DMS 273 (cell line): ENCODE results near the gene GNAQ.
A peak's percentile ranks its signal among the peaks of the same experiment; 100 is the strongest.

ENCODE experiments used
- DNase-seq: peaks from one replicate; lab custom pipeline; 2025; ENCODE audit not compliant: unreplicated experiment; lab: John Stamatoyannopoulos, UW

GNAQ gene

GRCh38 chr9:78004478-78005229 lies 27.0 kb downstream of the GNAQ start:
- DNase-seq: peak; percentile 15

DNA sequence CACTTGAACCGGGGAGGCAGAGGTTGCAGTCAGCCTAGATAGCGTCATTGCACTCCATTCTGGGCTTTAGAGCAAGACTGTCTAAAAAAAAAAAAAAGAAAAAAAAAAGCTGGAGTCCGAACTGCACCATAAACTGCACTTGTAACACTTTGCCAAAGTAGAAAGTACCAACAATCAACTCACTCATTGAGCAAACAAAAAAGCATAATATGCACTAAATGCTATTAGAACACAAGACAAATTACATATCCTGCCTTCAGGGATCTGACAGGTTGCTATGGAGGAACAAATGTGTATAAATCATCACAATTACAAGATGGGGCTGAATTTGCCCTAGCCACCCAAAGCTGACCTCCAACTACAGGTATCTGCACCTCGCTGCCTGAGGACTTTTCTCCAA lies 27.9 kb downstream of the GNAQ start:
- no peak for DNase-seq

DNA sequence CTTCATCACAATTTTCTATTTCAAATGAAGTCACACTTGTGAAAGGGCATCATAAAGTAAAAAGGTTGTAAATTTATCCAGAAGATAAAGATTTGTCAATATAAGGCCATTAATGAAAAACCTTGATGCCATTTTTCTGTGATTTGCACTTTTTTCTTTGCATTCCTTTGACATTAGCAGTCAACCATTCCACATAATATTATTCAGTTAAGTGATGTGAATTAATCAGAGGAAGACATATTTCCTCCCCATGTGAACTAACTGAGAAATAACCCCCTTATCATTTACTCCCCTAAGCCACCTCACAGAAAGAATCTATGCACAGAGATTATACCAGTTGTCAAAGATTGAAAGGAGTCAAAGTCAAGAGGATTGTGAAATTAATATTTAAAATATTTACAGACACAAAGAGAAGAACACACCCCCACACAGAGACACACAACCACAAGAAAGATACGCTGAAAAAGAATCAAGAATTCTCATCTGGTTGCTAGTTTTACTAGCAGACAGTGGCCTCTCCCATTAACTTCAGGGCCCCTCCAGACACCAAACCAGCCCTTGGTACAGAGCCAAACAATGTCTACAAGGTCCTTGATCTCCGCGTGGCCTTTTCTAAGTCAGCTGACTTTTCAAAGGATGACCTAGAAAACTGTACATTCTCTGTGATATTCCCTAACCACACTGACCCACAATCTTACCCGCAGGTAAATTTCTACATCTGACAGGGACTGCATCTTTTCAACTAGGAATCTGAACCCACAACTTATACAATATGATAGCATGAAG lies 29.5 kb downstream of the GNAQ start:
- DNase-seq: no peak

GRCh38 chr9:78000221-78000620 lies 31.4 kb downstream of the GNAQ start:
- no peak for DNase-seq

- no peak for DNase-seq
Observed at GRCh38 chr9:77999231-77999631, 32.4 kb downstream of the GNAQ start.

DNA sequence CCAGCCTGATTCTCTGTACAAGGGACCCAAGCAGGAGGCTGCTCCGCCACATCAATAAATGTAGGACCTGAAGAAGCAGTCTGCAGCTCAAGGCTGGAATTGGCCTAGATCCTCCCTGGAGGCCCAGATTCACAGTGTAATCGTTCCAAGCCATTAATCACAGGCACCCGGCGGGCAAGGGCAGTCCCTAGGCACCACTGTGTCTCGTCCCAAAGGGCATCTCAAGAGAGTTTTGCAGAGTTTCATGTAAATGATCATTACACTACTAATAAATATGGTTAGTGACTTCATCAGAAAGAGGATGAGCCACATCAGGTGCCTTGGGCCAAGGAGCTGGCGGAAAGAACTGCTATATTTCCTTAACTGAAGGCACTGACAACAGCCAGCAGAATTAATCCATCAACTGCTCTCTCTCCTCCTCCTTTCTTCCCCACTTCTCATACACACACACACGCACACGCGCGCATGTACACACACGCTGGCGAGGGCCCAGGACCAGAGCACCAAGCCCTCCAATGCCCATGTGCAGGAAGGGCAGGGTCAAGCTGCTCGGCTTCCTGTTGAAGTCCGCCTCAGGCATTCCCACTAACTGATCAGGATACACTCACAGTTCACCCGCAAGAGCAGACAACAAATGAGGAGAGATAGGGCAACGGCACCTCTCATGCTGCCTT lies 33.9 kb downstream of the GNAQ start:
- DNase-seq: no peak

DNA sequence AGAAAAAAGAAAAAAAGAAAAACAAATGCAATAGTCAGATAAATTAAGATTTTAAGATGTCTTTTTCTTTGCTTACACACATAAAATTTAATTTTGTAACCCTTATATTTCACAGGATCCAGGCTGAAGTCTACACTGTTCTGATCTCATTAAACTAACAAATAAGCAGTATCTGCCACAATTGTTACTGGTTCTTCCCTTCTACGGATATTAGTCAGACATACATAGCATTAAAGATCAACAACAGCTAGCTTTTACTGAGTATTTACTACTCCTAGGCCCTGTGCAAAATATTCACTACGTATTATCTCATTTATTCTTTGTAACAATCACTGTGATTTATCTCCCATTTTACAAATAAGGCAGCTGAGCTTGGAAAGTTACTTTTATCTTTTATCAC lies 34.9 kb downstream of the GNAQ start:
- DNase-seq: no peak

- DNase-seq: no peak
Observed at GRCh38 chr9:77991191-77991590, 40.4 kb downstream of the GNAQ start.

GRCh38 chr9:77989909-77990308 lies 41.7 kb downstream of the GNAQ start:
- DNase-seq: no peak

- peak; percentile 16 for DNase-seq
Observed at GRCh38 chr9:77989458-77989857, 42.2 kb downstream of the GNAQ start.

GRCh38 chr9:77988630-77989029 lies 43.0 kb downstream of the GNAQ start:
- no peak for DNase-seq

- DNase-seq: no peak
Observed at GRCh38 chr9:77987880-77988525, 43.6 kb downstream of the GNAQ start.

- DNase-seq: no peak
Observed at GRCh38 chr9:77987081-77987656, 44.4 kb downstream of the GNAQ start.

DNA sequence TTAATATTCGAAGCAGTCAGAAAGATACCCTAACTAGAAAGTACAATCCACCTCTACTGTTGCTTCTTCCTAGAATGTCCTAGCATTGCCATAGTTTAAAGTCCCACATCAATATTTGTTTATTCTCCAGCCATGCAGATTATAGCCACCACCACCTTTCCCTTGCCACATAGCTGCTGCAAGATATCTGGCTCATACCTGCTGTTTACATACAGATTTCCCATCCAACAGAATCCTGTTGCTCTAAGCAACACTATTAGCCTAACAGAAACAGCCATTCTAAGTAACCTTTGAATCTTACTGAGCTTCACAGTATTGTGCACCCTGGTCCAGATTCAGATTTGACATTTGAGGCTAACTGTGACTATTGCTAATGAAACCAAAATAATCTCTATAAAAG lies 45.6 kb downstream of the GNAQ start:
- no peak for DNase-seq

- no peak for DNase-seq
Observed at GRCh38 chr9:77983320-77983662, 48.3 kb downstream of the GNAQ start.

DNA sequence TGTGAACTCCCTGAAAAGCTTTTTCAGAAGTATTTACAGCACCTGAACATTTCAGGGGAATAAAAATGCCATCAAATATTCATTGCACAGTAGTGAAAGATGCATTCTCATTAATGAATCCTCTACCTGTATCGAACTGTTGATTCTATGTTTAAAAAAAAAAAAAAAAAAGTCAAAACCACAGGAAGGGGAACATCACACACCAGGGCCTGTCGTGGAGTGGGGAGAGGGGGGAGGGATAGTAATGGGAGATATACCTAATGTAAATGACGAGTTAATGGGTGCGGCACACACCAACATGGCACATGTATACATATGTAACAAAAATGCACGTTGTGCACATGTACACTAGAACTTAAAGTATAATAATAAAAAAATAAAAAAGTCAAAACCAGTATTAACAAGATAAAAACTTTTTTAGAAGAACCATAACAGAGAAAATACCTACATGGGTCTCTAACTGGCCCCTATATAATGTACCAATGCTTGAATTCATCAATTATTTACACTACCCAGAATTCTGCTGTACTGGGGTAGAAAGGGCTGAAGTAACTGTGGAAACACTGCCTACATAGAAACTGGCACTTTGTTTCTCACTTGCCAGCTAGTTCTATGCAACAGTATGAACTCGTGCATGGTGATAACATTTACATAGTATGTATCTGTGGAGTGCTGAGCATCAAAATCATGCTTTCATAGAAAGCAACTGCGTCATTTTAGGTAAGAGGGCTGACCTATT lies 48.9 kb downstream of the GNAQ start:
- no peak for DNase-seq

DNA sequence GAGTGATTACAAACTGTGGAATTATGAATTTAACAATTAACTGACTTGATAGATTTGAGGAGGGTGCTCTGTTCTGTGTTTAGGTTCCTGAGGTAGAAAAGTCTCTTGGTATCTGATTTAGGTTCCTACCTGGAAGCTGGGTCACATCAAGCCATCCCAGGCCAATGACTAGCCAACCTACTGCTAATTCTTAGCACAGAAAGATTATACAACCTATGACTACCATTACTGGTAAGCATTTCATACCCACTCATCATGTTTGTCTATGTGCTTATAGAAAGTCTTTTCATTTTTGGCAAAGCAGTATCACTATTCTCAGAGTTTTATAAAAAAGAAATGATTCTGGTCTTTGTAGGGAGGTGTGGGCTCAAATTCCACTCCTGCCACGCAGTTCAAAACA lies 49.7 kb downstream of the GNAQ start:
- no peak for DNase-seq

DNA sequence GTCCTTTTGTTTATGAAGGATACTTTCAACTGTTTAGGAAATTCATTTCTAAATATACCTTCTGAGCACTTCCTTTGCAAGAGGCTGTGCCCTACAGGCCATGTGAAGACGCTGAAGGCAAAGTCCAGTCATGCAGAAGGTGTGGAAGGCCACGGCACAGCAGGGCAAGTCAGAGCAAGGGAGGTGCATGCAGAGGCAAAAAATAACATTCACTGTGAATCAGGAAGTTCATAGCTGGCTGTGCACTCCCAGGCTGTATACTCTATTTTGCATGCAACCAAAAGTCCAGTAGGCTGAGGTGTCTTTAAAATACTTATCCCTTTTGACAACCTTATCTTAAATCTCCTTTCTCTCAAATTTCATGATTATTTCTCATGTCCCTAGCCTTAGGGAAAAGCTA lies 50.3 kb downstream of the GNAQ start:
- DNase-seq: peak; percentile 32

DNA sequence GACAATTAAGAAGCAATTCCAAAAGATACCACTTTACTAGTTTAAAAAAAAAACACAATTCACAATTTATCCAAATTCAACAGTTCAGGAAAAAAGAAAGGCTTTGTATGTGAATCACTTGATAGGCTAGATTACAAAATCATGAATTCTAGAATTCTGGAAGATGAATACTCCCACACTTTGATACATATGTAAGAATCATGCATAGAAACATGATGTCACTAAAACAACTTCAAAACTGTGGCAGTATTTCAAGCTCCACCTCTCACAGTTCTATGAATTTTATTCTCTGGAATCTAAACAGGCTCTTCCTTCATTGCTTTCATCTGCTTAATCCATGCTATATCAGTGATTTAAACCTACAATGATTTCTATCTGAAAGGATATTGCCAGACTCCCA lies 51.0 kb downstream of the GNAQ start:
- DNase-seq: no peak

GRCh38 chr9:77978086-77978781 lies 53.4 kb downstream of the GNAQ start:
- no peak for DNase-seq
